Thoracic aorta (tissue), 2 donors: ENCODE measurements around the gene CSKMT. TPM values are rescaled to one million over a fixed set of nuclear protein-coding genes. Genes with fewer than 3 reads are reported as not detected.

Source experiments
- ATAC-seq: fragments of 150-250 bp; one replicate; pipeline ENCODE4 v1.8.0; 2017; ENCODE audit warnings: low read depth; ENCODE audit not compliant: insufficient number of reproducible peaks, low FRiP score
- DNase-seq: peaks from one replicate; pipeline ENCODE4 v3.0.0-alpha.2; 2020; ENCODE audit warnings: low spot score
- H3K27ac ChIP-seq, 2 donors: fragments of 200-600 bp; sonication (generic); 1 replicate in 1 of 2; 2 replicates in 1 of 2; pipeline ENCODE4 v1.5.1; 2016; ENCODE audit warnings: mild to moderate bottlenecking in 2 of 2, moderate library complexity in 2 of 2
- H3K27me3 ChIP-seq: fragments of 200-600 bp; sonication (generic); replicated peaks from 2 replicates; pipeline ENCODE4 v1.6.0; 2016; ENCODE audit warnings: mild to moderate bottlenecking; ENCODE audit not compliant: insufficient read depth
- H3K36me3 ChIP-seq: fragments of 200-600 bp; sonication (generic); one replicate; pipeline ENCODE4 v1.5.1; 2016
- H3K4me1 ChIP-seq, 2 donors: fragments of 200-600 bp; sonication (generic); 1 replicate in 1 of 2; 2 replicates in 1 of 2; pipeline versions ENCODE4 v1.5.1 to v1.6.0; 2016; ENCODE audit warnings: low read depth in 2 of 2, mild to moderate bottlenecking in 1 of 2; ENCODE audit not compliant: control insufficient read depth in 1 of 2
- H3K4me3 ChIP-seq: fragments of 200-600 bp; sonication (generic); 2 replicates; pipeline ENCODE4 v1.5.1; 2016; ENCODE audit warnings: mild to moderate bottlenecking
- H3K9me3 ChIP-seq: fragments of 200-600 bp; sonication (generic); 2 replicates; pipeline ENCODE4 v1.5.1; 2016
- total RNA-seq, 2 donors: library from RNA; depleted of rRNA; stranded (reverse); fragments of >200 nt; gene quantifications; one replicate each; pipeline versions ENCODE4 v1.1.0 to v1.2.3, GENCODE V29; 2016
- TF ChIP-seq, protein P1 (sequence below): fragments of 200-600 bp; sonication (generic); IDR thresholded peaks from one replicate; pipeline ENCODE4 v1.5.1; 2019; ENCODE audit warnings: antibody characterized with exemption

The CSKMT gene
- total RNA-seq, 2 donors from 2014 or later, result 1.5 to 2.9 TPM

DNA sequence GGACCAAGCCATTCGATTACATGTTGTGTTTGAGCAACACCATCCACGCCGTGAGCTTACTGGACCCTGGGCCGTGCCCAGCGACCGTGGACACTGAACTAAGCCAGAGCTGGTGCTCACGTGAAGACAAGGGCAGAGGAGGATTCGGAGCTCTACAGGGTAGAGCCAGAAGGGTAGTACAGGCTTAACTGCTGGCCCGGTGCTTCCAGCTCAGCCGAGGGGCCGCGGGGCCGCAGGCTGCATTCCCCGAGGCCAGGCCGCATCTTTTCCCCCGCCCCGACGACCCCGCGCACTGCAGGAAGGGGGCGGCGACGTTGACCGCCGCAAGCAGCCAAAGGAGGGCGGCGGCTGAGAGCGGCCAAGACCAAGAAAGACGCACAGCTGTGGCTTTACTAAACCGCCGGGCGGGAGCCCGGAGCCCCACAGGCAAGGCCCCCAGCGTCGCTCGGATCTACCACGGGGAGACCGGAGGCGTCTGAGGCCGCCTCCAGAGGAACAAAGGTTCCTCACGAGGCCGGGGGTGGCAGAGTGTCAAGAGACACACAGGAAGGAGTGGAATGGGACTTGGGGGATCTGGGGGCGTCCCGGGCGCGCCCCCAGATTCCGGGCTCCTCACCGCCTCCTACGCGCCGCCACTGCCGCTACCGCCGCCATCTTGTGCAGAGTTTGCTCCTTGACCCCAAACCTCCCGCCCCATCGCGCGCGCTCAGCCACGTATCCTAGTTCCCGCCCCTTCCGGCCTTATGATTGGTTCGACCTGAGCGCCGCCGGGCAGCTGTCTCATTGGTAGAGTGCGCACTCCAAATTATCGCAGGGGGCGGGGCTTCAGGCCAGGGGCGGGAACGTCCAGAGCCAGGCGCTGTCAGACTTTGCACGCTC lies 18.9 kb upstream of the CSKMT start, which contains the start of gene GANAB:
GANAB (minus strand) TSS at position 668 of the 879 bp plus-strand sequence; CDS start at position 654, 14 bp downstream.
- TF ChIP-seq, protein P1, sequence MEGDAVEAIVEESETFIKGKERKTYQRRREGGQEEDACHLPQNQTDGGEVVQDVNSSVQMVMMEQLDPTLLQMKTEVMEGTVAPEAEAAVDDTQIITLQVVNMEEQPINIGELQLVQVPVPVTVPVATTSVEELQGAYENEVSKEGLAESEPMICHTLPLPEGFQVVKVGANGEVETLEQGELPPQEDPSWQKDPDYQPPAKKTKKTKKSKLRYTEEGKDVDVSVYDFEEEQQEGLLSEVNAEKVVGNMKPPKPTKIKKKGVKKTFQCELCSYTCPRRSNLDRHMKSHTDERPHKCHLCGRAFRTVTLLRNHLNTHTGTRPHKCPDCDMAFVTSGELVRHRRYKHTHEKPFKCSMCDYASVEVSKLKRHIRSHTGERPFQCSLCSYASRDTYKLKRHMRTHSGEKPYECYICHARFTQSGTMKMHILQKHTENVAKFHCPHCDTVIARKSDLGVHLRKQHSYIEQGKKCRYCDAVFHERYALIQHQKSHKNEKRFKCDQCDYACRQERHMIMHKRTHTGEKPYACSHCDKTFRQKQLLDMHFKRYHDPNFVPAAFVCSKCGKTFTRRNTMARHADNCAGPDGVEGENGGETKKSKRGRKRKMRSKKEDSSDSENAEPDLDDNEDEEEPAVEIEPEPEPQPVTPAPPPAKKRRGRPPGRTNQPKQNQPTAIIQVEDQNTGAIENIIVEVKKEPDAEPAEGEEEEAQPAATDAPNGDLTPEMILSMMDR, result no peak
- H3K9me3 ChIP-seq, result no peaks in the 10 kb centered on the region
- peak; percentile 97 for ATAC-seq
- DNase-seq, result peak; percentile 100
- H3K27me3 ChIP-seq, result no peaks in the 10 kb centered on the region
- H3K36me3 ChIP-seq, result peaks cover 21% of the 10 kb centered on the region
- H3K4me1 ChIP-seq, result peaks cover 3 to 23% of the 10 kb centered on the region in 2 donors
- peak within 1 kb of the TSS; percentile 91 to 94 for H3K27ac ChIP-seq
- peak within 1 kb of the TSS; percentile 94 for H3K4me3 ChIP-seq

DNA sequence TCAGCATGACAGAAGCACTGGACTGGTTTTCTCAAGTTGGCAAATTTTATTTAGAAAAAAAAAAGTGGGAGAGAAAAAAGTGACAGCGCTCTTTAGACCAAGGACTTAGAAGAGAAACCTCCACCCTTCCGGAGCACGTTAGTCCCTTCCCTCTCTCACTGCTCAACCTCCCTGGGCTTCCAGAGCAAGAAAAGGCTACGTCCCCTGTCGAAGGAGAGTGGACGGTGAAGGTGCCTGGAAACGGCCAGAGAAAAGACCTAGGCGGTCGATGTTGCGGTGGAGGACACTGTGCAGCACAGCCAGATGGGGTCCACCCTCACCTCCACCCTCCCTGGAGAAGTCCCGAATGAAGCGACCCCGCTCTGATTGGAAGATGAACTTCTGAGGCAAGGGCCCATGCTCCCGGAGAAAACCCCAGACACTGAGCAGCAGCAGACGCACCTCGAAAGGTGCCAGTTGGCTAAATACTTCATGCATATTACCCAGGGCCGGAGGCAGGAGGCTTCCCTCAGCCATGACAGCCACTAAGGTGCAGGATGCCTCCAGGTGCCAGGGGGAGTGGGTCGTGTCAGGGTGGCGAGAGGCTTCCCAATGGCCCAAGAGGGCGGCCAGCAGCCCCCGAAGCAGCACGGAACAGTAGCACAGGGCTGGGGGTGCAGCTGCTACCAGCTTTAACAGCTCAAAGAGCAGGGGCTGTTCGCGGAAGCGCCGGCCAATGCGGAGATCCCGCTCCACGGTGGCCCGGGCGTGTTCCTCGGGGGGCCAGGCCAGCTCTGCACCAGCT lies 18.1 kb upstream of the CSKMT start:
- TF ChIP-seq, protein P1, result no peak
- Histone ChIP-seq H3K4me3 (peak overlapping the region; percentile 94), H3K36me3 (peaks cover 21% of the 10 kb centered on the region), H3K27me3 (no peaks in the 10 kb centered on the region), H3K27ac (peak overlapping the region; percentile 34 to 52), H3K9me3 (no peaks in the 10 kb centered on the region), H3K4me1 (peaks cover 8 to 30% of the 10 kb centered on the region in 2 donors)
- DNase-seq (no peak), ATAC-seq (no peak)

DNA sequence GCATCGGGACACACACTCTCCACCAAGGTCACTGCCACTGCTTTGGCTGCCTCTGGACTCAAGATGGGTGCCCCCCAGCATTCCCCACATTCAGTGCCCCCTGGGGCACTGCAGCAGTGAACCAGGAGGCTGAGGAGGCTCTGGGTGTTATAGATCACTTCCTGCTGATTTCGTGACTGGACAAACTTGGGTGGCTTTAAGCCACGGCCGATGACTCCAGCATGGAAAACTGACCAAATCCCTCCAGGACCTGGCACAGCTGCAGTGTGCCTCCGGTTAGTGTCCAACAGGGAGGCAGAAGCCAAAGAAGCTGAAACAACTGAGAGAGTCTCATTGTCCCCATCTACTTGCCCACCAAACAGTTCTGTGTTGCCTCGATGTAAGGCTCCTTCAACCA lies 17.5 kb upstream of the CSKMT start:
- DNase-seq, result no peak
- Histone ChIP-seq H3K27ac (no peak overlapping the region), H3K9me3 (no peaks in the 10 kb centered on the region), H3K4me1 (peaks cover 12 to 36% of the 10 kb centered on the region in 2 donors), H3K36me3 (peaks cover 18% of the 10 kb centered on the region), H3K4me3 (no peak overlapping the region), H3K27me3 (no peaks in the 10 kb centered on the region)
- TF ChIP-seq, protein P1, result no peak
- no peak for ATAC-seq

DNA sequence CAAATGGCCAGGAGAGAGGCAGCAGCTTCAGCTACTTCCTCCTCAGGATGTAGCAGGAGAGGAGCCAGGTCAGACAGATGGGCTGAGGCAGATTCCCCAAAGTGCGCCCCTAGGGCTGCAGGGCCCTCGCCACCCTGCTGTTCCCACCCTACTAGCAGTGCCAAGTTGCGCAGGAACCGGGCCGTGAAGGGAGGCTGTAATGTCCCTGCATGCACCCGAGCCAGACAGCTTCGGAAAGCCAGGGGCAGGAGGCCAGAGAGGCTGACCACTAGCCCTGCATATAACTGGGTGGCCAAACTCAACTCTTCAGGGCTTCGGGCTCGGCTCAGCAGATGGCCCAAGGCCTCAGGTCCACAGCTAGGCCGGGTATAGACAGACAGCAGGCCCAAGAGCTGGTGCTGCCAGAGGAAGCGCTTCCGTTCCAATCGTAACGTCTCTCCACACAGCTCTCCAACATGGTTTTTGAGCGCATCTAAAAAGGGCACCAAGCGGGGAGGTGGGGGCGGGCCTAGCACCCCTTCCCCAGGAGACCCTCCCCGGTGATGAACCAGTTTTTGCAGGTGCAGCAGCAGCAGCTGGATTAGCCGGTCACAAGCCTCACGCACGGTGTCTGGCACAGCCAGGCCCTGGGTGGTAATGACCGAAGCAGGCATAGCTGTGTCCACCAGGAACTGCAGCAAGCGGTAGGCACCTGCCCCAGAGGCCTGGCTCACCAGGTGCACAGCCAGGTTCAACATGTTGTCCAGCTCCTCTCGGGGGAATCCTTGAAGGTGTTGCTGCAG lies 16.7 kb upstream of the CSKMT start:
- no peak for ATAC-seq
- TF ChIP-seq, protein P1, result no peak
- peaks cover 12 to 37% of the 10 kb centered on the region in 2 donors for H3K4me1 ChIP-seq

More for the DNA sequence above, 16.7 kb upstream of the CSKMT start:
- Histone ChIP-seq H3K27me3 (no peaks in the 10 kb centered on the region), H3K9me3 (no peaks in the 10 kb centered on the region), H3K36me3 (peaks cover 14% of the 10 kb centered on the region), H3K27ac (no peak overlapping the region), H3K4me3 (no peak overlapping the region)
- DNase-seq, result no peak
